ENCODE measurements around the gene MALAT1. TPM values are rescaled to one million over a fixed set of nuclear protein-coding genes. Genes with fewer than 3 reads are reported as not detected.

The MALAT1 gene
- total RNA-seq, 1 donor from 2014 or later: 6,276 TPM

DNA sequence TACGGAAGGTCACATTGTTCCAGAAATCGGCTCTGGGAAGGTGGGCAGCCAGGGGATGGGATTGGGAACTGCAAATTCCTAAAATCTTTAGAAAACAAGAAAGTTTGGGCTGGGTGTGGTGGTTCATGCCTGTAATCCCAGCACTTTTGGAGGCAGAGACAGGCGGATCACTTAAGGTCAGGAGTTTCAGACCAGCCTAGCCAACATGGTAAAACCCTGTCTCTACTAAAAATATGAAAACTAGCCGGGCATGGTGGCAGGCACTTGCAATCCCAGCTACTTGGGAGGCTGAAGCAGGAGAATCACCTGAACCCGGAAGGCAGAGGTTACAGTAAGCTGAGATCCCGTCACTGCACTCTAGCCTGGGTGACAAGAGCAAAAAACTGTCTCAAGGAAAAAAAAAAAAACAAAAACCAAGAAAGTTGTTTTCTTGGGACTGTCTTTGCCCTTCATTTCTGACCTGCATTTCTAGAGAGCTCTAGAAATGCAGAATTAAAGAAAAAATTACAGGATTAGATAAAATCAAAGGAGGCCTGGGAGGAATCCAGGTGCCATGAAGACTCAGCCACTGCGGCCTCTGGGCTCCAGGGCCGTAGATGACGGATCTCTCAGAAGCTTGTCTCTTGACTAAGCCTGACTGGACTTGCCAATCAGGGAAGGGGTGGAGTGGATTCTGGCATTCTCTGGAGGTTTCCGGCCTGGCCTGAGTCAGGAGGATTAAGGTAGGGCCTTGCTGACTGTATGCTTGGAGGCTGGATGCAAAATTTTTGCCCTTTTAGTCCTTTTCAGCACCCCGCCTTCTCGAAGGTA is 5.3 kb upstream of the MALAT1 start:
- no peak for DNase-seq (ENCODE audit: extremely low spot score, unreplicated experiment)
- peak overlapping the region; percentile 91 for H3K27ac Mint-ChIP-seq
- no peaks in the 10 kb centered on the region for H3K36me3 Mint-ChIP-seq
- no peaks in the 10 kb centered on the region for H3K27me3 Mint-ChIP-seq
- peak overlapping the region; percentile 71 for H3K4me3 Mint-ChIP-seq
- peaks cover 68% of the 10 kb centered on the region for H3K4me1 Mint-ChIP-seq (ENCODE audit: unreplicated experiment)
- H3K9me3 Mint-ChIP-seq: no peaks in the 10 kb centered on the region
- TF ChIP-seq, protein P1, sequence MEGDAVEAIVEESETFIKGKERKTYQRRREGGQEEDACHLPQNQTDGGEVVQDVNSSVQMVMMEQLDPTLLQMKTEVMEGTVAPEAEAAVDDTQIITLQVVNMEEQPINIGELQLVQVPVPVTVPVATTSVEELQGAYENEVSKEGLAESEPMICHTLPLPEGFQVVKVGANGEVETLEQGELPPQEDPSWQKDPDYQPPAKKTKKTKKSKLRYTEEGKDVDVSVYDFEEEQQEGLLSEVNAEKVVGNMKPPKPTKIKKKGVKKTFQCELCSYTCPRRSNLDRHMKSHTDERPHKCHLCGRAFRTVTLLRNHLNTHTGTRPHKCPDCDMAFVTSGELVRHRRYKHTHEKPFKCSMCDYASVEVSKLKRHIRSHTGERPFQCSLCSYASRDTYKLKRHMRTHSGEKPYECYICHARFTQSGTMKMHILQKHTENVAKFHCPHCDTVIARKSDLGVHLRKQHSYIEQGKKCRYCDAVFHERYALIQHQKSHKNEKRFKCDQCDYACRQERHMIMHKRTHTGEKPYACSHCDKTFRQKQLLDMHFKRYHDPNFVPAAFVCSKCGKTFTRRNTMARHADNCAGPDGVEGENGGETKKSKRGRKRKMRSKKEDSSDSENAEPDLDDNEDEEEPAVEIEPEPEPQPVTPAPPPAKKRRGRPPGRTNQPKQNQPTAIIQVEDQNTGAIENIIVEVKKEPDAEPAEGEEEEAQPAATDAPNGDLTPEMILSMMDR (conservative IDR thresholded peaks at IDR 0.05): no peak

DNA sequence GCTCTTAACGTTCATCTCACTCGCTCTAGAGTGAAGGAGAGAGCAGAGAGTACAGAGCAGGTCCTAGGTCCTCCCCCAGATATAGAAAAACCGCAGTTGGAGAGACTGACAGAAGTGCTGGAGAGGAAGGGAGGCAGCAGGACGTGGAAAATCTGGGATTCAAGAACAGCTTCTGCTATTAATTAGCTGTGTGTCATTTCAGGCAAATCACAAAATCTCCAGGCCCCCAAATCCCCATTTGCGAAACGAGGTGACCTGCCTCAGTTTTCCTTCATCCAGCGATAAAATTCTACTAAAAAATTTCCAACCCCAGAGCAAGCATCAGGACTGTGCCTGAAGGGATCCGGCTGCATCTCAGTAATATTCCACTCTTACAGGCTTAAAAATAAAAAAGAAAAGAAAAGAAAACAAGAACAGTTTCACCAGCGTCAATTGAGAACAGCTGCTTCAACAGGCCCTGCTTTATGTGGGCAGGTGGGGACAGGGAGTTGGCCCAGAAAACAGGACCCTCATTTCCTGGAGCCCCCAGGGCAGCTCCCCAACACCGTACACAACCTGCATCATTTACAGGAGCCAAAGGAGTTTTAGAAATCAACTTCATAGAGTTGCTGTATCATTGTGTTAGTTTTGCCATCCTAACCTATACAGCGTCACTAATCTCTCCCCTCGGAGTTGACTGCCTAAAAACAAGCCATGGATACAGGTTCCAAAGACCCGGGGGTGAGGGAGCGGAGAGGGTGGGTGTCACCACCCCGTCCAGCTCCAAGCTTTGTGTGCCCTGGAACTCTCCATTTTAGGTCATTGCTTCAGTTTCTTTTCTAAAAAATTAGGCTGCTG is 2.3 kb upstream of the MALAT1 start:
- H3K27ac Mint-ChIP-seq: no peak overlapping the region
- TF ChIP-seq, protein P1 (conservative IDR thresholded peaks at IDR 0.05): no peak
- H3K27me3 Mint-ChIP-seq: peaks cover 2% of the 10 kb centered on the region
- H3K4me1 Mint-ChIP-seq (ENCODE audit: unreplicated experiment): peaks cover 42% of the 10 kb centered on the region
- DNase-seq (ENCODE audit: extremely low spot score, unreplicated experiment): no peak
- no peaks in the 10 kb centered on the region for H3K9me3 Mint-ChIP-seq
- H3K4me3 Mint-ChIP-seq: no peak overlapping the region
- H3K36me3 Mint-ChIP-seq: no peaks in the 10 kb centered on the region

- no peak overlapping the region for H3K4me3 Mint-ChIP-seq
- peaks cover 34% of the 10 kb centered on the region for H3K4me1 Mint-ChIP-seq (ENCODE audit: unreplicated experiment)
- no peak overlapping the region for H3K27ac Mint-ChIP-seq
- peak; percentile 99 for DNase-seq (ENCODE audit: extremely low spot score, unreplicated experiment)
- H3K9me3 Mint-ChIP-seq: no peaks in the 10 kb centered on the region
- H3K27me3 Mint-ChIP-seq: peaks cover 9% of the 10 kb centered on the region
- TF ChIP-seq, protein P1 (conservative IDR thresholded peaks at IDR 0.05): no peak
- H3K36me3 Mint-ChIP-seq: no peaks in the 10 kb centered on the region
Observed at GRCh38 chr11:65497141-65498041, 1.5 kb upstream of the MALAT1 start.

DNA sequence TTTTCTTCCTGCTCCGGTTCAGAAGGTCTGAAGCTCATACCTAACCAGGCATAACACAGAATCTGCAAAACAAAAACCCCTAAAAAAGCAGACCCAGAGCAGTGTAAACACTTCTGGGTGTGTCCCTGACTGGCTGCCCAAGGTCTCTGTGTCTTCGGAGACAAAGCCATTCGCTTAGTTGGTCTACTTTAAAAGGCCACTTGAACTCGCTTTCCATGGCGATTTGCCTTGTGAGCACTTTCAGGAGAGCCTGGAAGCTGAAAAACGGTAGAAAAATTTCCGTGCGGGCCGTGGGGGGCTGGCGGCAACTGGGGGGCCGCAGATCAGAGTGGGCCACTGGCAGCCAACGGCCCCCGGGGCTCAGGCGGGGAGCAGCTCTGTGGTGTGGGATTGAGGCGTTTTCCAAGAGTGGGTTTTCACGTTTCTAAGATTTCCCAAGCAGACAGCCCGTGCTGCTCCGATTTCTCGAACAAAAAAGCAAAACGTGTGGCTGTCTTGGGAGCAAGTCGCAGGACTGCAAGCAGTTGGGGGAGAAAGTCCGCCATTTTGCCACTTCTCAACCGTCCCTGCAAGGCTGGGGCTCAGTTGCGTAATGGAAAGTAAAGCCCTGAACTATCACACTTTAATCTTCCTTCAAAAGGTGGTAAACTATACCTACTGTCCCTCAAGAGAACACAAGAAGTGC is 661 bp upstream of the MALAT1 start:
- TF ChIP-seq, protein P1 (conservative IDR thresholded peaks at IDR 0.05): no peak
- H3K36me3 Mint-ChIP-seq: no peaks in the 10 kb centered on the region
- no peak for DNase-seq (ENCODE audit: extremely low spot score, unreplicated experiment)
- no peaks in the 10 kb centered on the region for H3K9me3 Mint-ChIP-seq
- H3K4me3 Mint-ChIP-seq: no peak overlapping the region
- peaks cover 26% of the 10 kb centered on the region for H3K4me1 Mint-ChIP-seq (ENCODE audit: unreplicated experiment)
- H3K27me3 Mint-ChIP-seq: peaks cover 14% of the 10 kb centered on the region
- H3K27ac Mint-ChIP-seq: no peak overlapping the region

DNA sequence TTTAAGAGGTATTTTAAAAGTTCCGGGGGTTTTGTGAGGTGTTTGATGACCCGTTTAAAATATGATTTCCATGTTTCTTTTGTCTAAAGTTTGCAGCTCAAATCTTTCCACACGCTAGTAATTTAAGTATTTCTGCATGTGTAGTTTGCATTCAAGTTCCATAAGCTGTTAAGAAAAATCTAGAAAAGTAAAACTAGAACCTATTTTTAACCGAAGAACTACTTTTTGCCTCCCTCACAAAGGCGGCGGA is 193 bp upstream of the MALAT1 start:
- no peak overlapping the region for H3K27ac Mint-ChIP-seq
- TF ChIP-seq, protein P1 (conservative IDR thresholded peaks at IDR 0.05): no peak
- H3K4me1 Mint-ChIP-seq (ENCODE audit: unreplicated experiment): peaks cover 25% of the 10 kb centered on the region
- peaks cover 17% of the 10 kb centered on the region for H3K27me3 Mint-ChIP-seq
- no peak for DNase-seq (ENCODE audit: extremely low spot score, unreplicated experiment)
- H3K36me3 Mint-ChIP-seq: peaks cover 4% of the 10 kb centered on the region
- no peaks in the 10 kb centered on the region for H3K9me3 Mint-ChIP-seq
- no peak overlapping the region for H3K4me3 Mint-ChIP-seq

Measured in type B pancreatic cell (in vitro differentiated cells).